IMR-90 (cell line): Measurements from ENCODE around the gene KRTAP9-9. TPM values are rescaled to one million over a fixed set of nuclear protein-coding genes. Genes with fewer than 3 reads are reported as not detected.

ENCODE experiments used
- ATAC-seq: fragments of 200-7000 bp; cut with Tn5 transposase; 2 replicates; pipeline ENCODE4 v1.9.1; 2020; ENCODE audit warnings: low read depth, mild to moderate bottlenecking, moderate library complexity
- BruUV-seq: library from RNA; stranded (reverse); fragments of 400-500 nt; replicated peaks from 2 replicates; lab custom pipeline; 2021; lab: Mats Ljungman, UMichigan
- CTCF ChIA-PET: fragments of 300-600 bp; formaldehyde crosslinking; extraction: SDS; loops from one replicate; lab custom pipeline; 2021; ENCODE audit warnings: antibody characterized with exemption; lab: Yijun Ruan, JAX
- POLR2A ChIA-PET: fragments of 300-600 bp; sonication (Branson Sonifier 250); formaldehyde crosslinking; loops from one replicate; lab custom pipeline; 2022; ENCODE audit warnings: antibody characterized with exemption; ENCODE audit not compliant: unreplicated experiment; lab: Charles Lee
- DNase-seq: peaks from one replicate; pipeline ENCODE4 v3.0.0; 2013
- H2AFZ ChIP-seq: replicated peaks from 2 replicates; pipeline ENCODE3; 2013; ENCODE audit warnings: low read length, mild to moderate bottlenecking; ENCODE audit not compliant: poor library complexity
- H2AK5ac ChIP-seq: 2 replicates; pipeline ENCODE4 v1.6.1; 2013; ENCODE audit warnings: low read depth, low read length, inconsistent platforms
- H2AK9ac ChIP-seq: replicated peaks from 2 replicates; pipeline ENCODE3; 2013; ENCODE audit warnings: mild to moderate bottlenecking, low read depth, low read length, moderate library complexity; ENCODE audit not compliant: poor library complexity
- H2BK120ac ChIP-seq: 2 replicates; pipeline ENCODE4 v1.6.1; 2013; ENCODE audit warnings: low read depth, low read length, inconsistent platforms
- H2BK15ac ChIP-seq: 3 replicates; pipeline ENCODE4 v1.6.1; 2013; ENCODE audit warnings: low read depth, low read length, inconsistent platforms
- H2BK20ac ChIP-seq: 2 replicates; pipeline ENCODE4 v1.6.1; 2013; ENCODE audit warnings: low read depth, mild to moderate bottlenecking, inconsistent platforms, low read length, moderate library complexity
- H2BK5ac ChIP-seq: 2 replicates; pipeline ENCODE4 v1.6.1; 2013; ENCODE audit warnings: mild to moderate bottlenecking, low read depth, low read length, inconsistent platforms; ENCODE audit not compliant: poor library complexity, severe bottlenecking
- H3K14ac ChIP-seq: replicated peaks from 2 replicates; pipeline ENCODE4 v1.6.1; 2013; ENCODE audit warnings: low read depth, low read length, inconsistent platforms
- H3K18ac ChIP-seq: 2 replicates; pipeline ENCODE4 v1.6.1; 2013; ENCODE audit warnings: low read depth, low read length, control low read depth
- H3K23ac ChIP-seq: 2 replicates; pipeline ENCODE4 v1.6.1; 2013; ENCODE audit warnings: low read depth, low read length, inconsistent platforms
- H3K27ac ChIP-seq: 2 replicates; pipeline ENCODE4 v1.5.1; 2013; ENCODE audit warnings: mild to moderate bottlenecking, control low read depth, low read length; ENCODE audit not compliant: insufficient read depth
- H3K27me3 ChIP-seq: 2 replicates; pipeline ENCODE4 v1.6.1; 2013; ENCODE audit warnings: low read length; ENCODE audit not compliant: control insufficient read depth, insufficient read depth
- H3K36me3 ChIP-seq: 2 replicates; pipeline ENCODE4 v1.6.1; 2013; ENCODE audit warnings: low read length, mixed read lengths; ENCODE audit not compliant: control insufficient read depth, insufficient read depth
- H3K4ac ChIP-seq: 2 replicates; pipeline ENCODE4 v1.6.1; 2013; ENCODE audit warnings: low read depth, low read length, inconsistent platforms
- H3K4me1 ChIP-seq: 2 replicates; pipeline ENCODE4 v1.6.1; 2013; ENCODE audit warnings: low read length, mixed read lengths; ENCODE audit not compliant: control insufficient read depth, insufficient read depth
- H3K4me2 ChIP-seq: 2 replicates; pipeline ENCODE4 v1.6.1; 2013; ENCODE audit warnings: low read depth, mild to moderate bottlenecking, control low read depth, low read length, moderate library complexity
- H3K4me3 ChIP-seq: 2 replicates; pipeline ENCODE4 v1.5.1; 2013; ENCODE audit warnings: low read depth, mild to moderate bottlenecking, control low read depth, low read length, moderate library complexity; ENCODE audit not compliant: insufficient read depth
- H3K56ac ChIP-seq: 2 replicates; pipeline ENCODE4 v1.6.1; 2013; ENCODE audit warnings: low read length, inconsistent platforms; ENCODE audit not compliant: insufficient read depth; ENCODE audit errors: extremely low read depth
- H3K79me1 ChIP-seq, 2 experiments: 2 replicates each; pipeline ENCODE4 v1.6.1; 2013; ENCODE audit warnings: low read length in 2 of 2, inconsistent platforms in 1 of 2, low read depth in 1 of 2
- H3K9ac ChIP-seq: 2 replicates; pipeline ENCODE4 v1.6.1; 2013; ENCODE audit warnings: low read depth, low read length, control low read depth
- H3K9me1 ChIP-seq: 2 replicates; pipeline ENCODE4 v1.6.1; 2013; ENCODE audit warnings: low read length, inconsistent platforms; ENCODE audit not compliant: insufficient read depth
- H3K9me3 ChIP-seq: 2 replicates; pipeline ENCODE4 v1.6.1; 2013; ENCODE audit warnings: low read length; ENCODE audit not compliant: control insufficient read depth, insufficient read depth
- H4K20me1 ChIP-seq: 2 replicates; pipeline ENCODE4 v1.6.1; 2013; ENCODE audit warnings: low read length, inconsistent platforms; ENCODE audit not compliant: insufficient read depth
- H4K5ac ChIP-seq: 2 replicates; pipeline ENCODE4 v1.6.1; 2013; ENCODE audit warnings: mild to moderate bottlenecking, low read depth, low read length, control low read depth
- H4K8ac ChIP-seq, 2 experiments: 2 replicates each; pipeline ENCODE4 v1.6.1; 2013; ENCODE audit warnings: low read depth in 2 of 2, low read length in 2 of 2, control low read depth in 1 of 2, inconsistent platforms in 1 of 2
- H4K91ac ChIP-seq: 2 replicates; pipeline ENCODE4 v1.6.1; 2013; ENCODE audit warnings: low read depth, low read length, inconsistent platforms; ENCODE audit not compliant: insufficient read depth
- BHLHE40 ChIP-seq: fragments of 150-350 bp; IDR thresholded peaks from 2 replicates; pipeline ENCODE4 v1.6.1; 2016; ENCODE audit warnings: mild to moderate bottlenecking, low read depth, low read length
- CEBPB ChIP-seq: IDR thresholded peaks from 2 replicates; pipeline ENCODE4 v1.6.1; 2012; ENCODE audit warnings: low read depth, low read length, improper control_type of control experiment
- CHD1 ChIP-seq: IDR thresholded peaks from 2 replicates; pipeline ENCODE4 v1.6.1; 2012; ENCODE audit warnings: low read depth, low read length, improper control_type of control experiment
- FOS ChIP-seq: fragments of 150-350 bp; IDR thresholded peaks from 2 replicates; pipeline ENCODE4 v1.6.1; 2016; ENCODE audit warnings: low read depth, low read length
- MAFK ChIP-seq: IDR thresholded peaks from 2 replicates; pipeline ENCODE4 v1.6.1; 2012; ENCODE audit warnings: low read depth, low read length, improper control_type of control experiment
- MAZ ChIP-seq: IDR thresholded peaks from 2 replicates; pipeline ENCODE4 v1.6.1; 2012; ENCODE audit warnings: low read depth, mild to moderate bottlenecking, low read length, improper control_type of control experiment, moderate library complexity, borderline replicate concordance
- MXI1 ChIP-seq: IDR thresholded peaks from 2 replicates; pipeline ENCODE4 v1.6.1; 2012; ENCODE audit warnings: low read depth, mild to moderate bottlenecking, low read length, moderate library complexity, borderline replicate concordance
- NFE2L2 ChIP-seq: fragments of 150-350 bp; IDR thresholded peaks from 2 replicates; pipeline ENCODE4 v1.6.1; 2016; ENCODE audit warnings: low read depth, mild to moderate bottlenecking, low read length
- POLR2A ChIP-seq: IDR thresholded peaks from 2 replicates; pipeline ENCODE4 v1.6.1; 2012; ENCODE audit warnings: mild to moderate bottlenecking, low read depth, low read length
- RAD21 ChIP-seq: IDR thresholded peaks from 2 replicates; pipeline ENCODE4 v1.6.1; 2012; ENCODE audit warnings: low read length, improper control_type of control experiment
- RCOR1 ChIP-seq: IDR thresholded peaks from 2 replicates; pipeline ENCODE4 v1.6.1; 2012; ENCODE audit warnings: mild to moderate bottlenecking, low read length, improper control_type of control experiment; ENCODE audit not compliant: insufficient replicate concordance
- RFX5 ChIP-seq: IDR thresholded peaks from 2 replicates; pipeline ENCODE4 v1.8.0; 2012; ENCODE audit warnings: low read depth, mild to moderate bottlenecking, low read length, moderate library complexity
- SMC3 ChIP-seq: fragments of 150-350 bp; IDR thresholded peaks from 2 replicates; pipeline ENCODE4 v1.6.1; 2016; ENCODE audit warnings: low read depth, mild to moderate bottlenecking, antibody characterized with exemption, low read length, moderate library complexity
- USF2 ChIP-seq: fragments of 150-350 bp; IDR thresholded peaks from 2 replicates; pipeline ENCODE4 v1.6.1; 2017; ENCODE audit warnings: mild to moderate bottlenecking, antibody characterized with exemption, low read length, low read depth
- WGBS, 2 experiments: methylation state at CpG; one replicate each; pipeline versions ENCODE4 v1.1.5 to v1.1.7; 2013; ENCODE audit warnings: missing lambda C conversion rate in 2 of 2; ENCODE audit not compliant: insufficient read length in 1 of 2; ENCODE audit errors: extremely low coverage in 2 of 2; 5-methylcytosine and 5-hydroxymethylcytosine counted together
- dilution Hi-C: fragments of 300-500 bp; cut with HindIII; formaldehyde crosslinking; loops from one replicate; pipeline ENCODE4 v1.14.3; 2018; ENCODE audit warnings: low sequenced_read_pairs; ENCODE audit not compliant: unreplicated experiment
- in situ Hi-C: fragments of 300-500 bp; cut with MboI; formaldehyde crosslinking; loops from 3 replicates; pipeline ENCODE4 v1.14.3; 2019; ENCODE audit warnings: low sequenced_read_pairs, inconsistent platforms, mixed read lengths
- intact Hi-C: fragments of 100-400 bp; cut with micrococcal nuclease; formaldehyde crosslinking; loops from 2 replicates; pipeline ENCODE4 v1.10.0; 2022
- polyA plus RNA-seq, 3 experiments: library from polyadenylated mRNA; depleted of rRNA; stranded (reverse); fragments of >200 nt; gene quantifications; 2 replicates each; pipeline ENCODE4 v1.2.3, GENCODE V29; 2012; ENCODE audit warnings: low replicate concordance in 1 of 3
- total RNA-seq: library from RNA; depleted of rRNA; stranded (reverse); fragments of >200 nt; gene quantifications from 2 replicates; pipeline ENCODE4 v1.2.3, GENCODE V29; 2012
- TF ChIP-seq, protein P1 (sequence below): fragments of 150-350 bp; IDR thresholded peaks from 2 replicates; pipeline ENCODE4 v1.6.1; 2016; ENCODE audit warnings: low read depth, mild to moderate bottlenecking, low read length, moderate library complexity, borderline replicate concordance
- TF ChIP-seq, protein P2 (sequence below): conservative IDR thresholded peaks from 2 replicates; pipeline ENCODE4 v1.5.1; 2012; ENCODE audit warnings: mild to moderate bottlenecking, low read depth, low read length, improper control_type of control experiment

Gene KRTAP9-9
- total and polyA plus RNA-seq, 2 of the 4 experiments (the other 2 are of a cell fraction): not detected

DNA sequence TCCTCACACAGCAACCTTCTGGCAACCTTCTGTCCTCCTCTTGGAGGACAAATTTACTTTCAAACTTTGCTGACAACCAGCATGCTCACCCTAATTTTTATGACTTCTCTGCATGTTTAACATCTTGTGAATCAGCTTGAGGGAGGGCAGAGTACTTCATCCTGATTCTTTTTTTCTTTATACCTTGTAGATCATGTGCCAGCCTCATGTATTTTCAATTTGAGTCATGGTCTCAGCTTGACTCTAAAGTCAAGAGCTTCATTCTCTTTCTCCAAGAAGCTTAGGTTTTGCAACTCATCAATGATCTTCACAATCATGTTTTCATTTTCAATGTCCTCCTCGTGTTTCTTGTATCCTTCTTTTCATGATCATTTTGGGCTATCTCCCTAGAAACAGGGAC is 16.7 kb downstream of the KRTAP9-9 start:
- Histone ChIP-seq H3K18ac (no peak overlapping the region), H3K4me3 (no peak overlapping the region), H3K4ac (no peak overlapping the region), H3K4me2 (no peak overlapping the region), H3K4me1 (no peaks in the 10 kb centered on the region), H4K5ac (no peak overlapping the region), H3K56ac (no peak overlapping the region), H3K36me3 (no peaks in the 10 kb centered on the region), H2BK20ac (no peak overlapping the region), H2BK15ac (no peak overlapping the region), H4K20me1 (no peaks in the 10 kb centered on the region), H3K14ac (no peak overlapping the region), H2AK9ac (no peak overlapping the region), H3K27ac (no peak overlapping the region), H3K9ac (no peak overlapping the region), H3K9me1 (no peaks in the 10 kb centered on the region), H4K8ac (no peak overlapping the region), H2BK120ac (no peak overlapping the region), H2BK5ac (no peak overlapping the region), H4K91ac (no peak overlapping the region), H2AFZ (no peak overlapping the region), H3K27me3 (peaks cover 9% of the 10 kb centered on the region), H3K9me3 (no peaks in the 10 kb centered on the region), H3K23ac (no peak overlapping the region), H2AK5ac (no peak overlapping the region), H3K79me1 (no peaks in the 10 kb centered on the region)
- intact Hi-C loops: no loop called here
- no peak for DNase-seq
- POLR2A ChIA-PET: no interaction called here
- no CpG with 5 or more reads among the region's 1 CpG for WGBS, 2 experiments
- in situ Hi-C loops: no loop called here
- dilution Hi-C loops: no loop called here
- no TSS peak for BruUV-seq
- TF ChIP-seq CHD1 (no peak), POLR2A (no peak), USF2 (no peak), FOS (no peak), RAD21 (no peak), MXI1 (no peak), MAZ (no peak), BHLHE40 (no peak), RFX5 (no peak), MAFK (no peak), NFE2L2 (no peak), RCOR1 (no peak), CEBPB (no peak), SMC3 (no peak)
- TF ChIP-seq, protein P1, sequence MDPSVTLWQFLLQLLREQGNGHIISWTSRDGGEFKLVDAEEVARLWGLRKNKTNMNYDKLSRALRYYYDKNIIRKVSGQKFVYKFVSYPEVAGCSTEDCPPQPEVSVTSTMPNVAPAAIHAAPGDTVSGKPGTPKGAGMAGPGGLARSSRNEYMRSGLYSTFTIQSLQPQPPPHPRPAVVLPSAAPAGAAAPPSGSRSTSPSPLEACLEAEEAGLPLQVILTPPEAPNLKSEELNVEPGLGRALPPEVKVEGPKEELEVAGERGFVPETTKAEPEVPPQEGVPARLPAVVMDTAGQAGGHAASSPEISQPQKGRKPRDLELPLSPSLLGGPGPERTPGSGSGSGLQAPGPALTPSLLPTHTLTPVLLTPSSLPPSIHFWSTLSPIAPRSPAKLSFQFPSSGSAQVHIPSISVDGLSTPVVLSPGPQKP: no peak
- TF ChIP-seq, protein P2, sequence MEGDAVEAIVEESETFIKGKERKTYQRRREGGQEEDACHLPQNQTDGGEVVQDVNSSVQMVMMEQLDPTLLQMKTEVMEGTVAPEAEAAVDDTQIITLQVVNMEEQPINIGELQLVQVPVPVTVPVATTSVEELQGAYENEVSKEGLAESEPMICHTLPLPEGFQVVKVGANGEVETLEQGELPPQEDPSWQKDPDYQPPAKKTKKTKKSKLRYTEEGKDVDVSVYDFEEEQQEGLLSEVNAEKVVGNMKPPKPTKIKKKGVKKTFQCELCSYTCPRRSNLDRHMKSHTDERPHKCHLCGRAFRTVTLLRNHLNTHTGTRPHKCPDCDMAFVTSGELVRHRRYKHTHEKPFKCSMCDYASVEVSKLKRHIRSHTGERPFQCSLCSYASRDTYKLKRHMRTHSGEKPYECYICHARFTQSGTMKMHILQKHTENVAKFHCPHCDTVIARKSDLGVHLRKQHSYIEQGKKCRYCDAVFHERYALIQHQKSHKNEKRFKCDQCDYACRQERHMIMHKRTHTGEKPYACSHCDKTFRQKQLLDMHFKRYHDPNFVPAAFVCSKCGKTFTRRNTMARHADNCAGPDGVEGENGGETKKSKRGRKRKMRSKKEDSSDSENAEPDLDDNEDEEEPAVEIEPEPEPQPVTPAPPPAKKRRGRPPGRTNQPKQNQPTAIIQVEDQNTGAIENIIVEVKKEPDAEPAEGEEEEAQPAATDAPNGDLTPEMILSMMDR: no peak
- ATAC-seq: no peak
- CTCF ChIA-PET: no interaction called here
